ENCODE results near the gene NARS2.

Gene NARS2

GRCh38 chr11:78429209-78429608 is 145.5 kb downstream of the NARS2 start:
- no peak for DNase-seq

GRCh38 chr11:78428773-78429172 is 145.9 kb downstream of the NARS2 start:
- DNase-seq, result no peak

GRCh38 chr11:78428266-78428636 is 146.4 kb downstream of the NARS2 start:
- no peak for DNase-seq

- DNase-seq, result no peak
Observed at GRCh38 chr11:78427615-78428265, 146.9 kb downstream of the NARS2 start.

- no peak for DNase-seq
Observed at GRCh38 chr11:78426845-78427244, 147.8 kb downstream of the NARS2 start.

- no peak for DNase-seq
Observed at GRCh38 chr11:78425399-78426070, 149.1 kb downstream of the NARS2 start.

GRCh38 chr11:78424334-78425270 is 150.1 kb downstream of the NARS2 start:
- peak; percentile 68 for DNase-seq

- no peak for DNase-seq
Observed at GRCh38 chr11:78423241-78423640, 151.4 kb downstream of the NARS2 start.

GRCh38 chr11:78420796-78421209 is 153.9 kb downstream of the NARS2 start:
- DNase-seq, result no peak

GRCh38 chr11:78420255-78420764 is 154.4 kb downstream of the NARS2 start:
- no peak for DNase-seq

- DNase-seq, result no peak
Observed at GRCh38 chr11:78419327-78419726, 155.3 kb downstream of the NARS2 start.

- DNase-seq, result no peak
Observed at GRCh38 chr11:78418584-78419211, 156.0 kb downstream of the NARS2 start.

GRCh38 chr11:78417888-78418583 is 156.6 kb downstream of the NARS2 start:
- no peak for DNase-seq

GRCh38 chr11:78417175-78417887 is 157.3 kb downstream of the NARS2 start, which contains the start of gene GAB2:
TSS of gene GAB2 (minus strand) at chr11:78417820. CDS start at chr11:78417720, 100 bp downstream.
- DNase-seq, result no peak

- DNase-seq, result peak; percentile 61
Observed at GRCh38 chr11:78416285-78417174, 158.1 kb downstream of the NARS2 start.

GRCh38 chr11:78415338-78415737 is 159.3 kb downstream of the NARS2 start:
- no peak for DNase-seq

- no peak for DNase-seq
Observed at GRCh38 chr11:78414321-78415051, 160.2 kb downstream of the NARS2 start.

- no peak for DNase-seq
Observed at GRCh38 chr11:78408619-78409018, 166.0 kb downstream of the NARS2 start.

- no peak for DNase-seq
Observed at GRCh38 chr11:78406568-78407196, 168.0 kb downstream of the NARS2 start.

All from SIG-M5 (cell line).